Measurements from ENCODE around the gene RRAD.
A peak's percentile ranks its signal among the peaks of the same experiment; 100 is the strongest.

Gene RRAD

GRCh38 chr16:66881014-66881417 lies 44.3 kb downstream of the RRAD start:
- no peak for DNase-seq (ENCODE audit: low spot score)

GRCh38 chr16:66880288-66881013 lies 44.9 kb downstream of the RRAD start, which contains the start of gene PDP2:
TSS of gene PDP2 (plus strand) at chr16:66880515. CDS start at chr16:66884285, 3,770 bp downstream.
- DNase-seq (ENCODE audit: low spot score), result peak; percentile 91

- DNase-seq (ENCODE audit: low spot score), result no peak
Measured at GRCh38 chr16:66878067-66878466, 47.3 kb downstream of the RRAD start.

GRCh38 chr16:66874079-66874775 lies 51.1 kb downstream of the RRAD start:
- DNase-seq (ENCODE audit: low spot score), result no peak

- DNase-seq (ENCODE audit: low spot score), result no peak
Measured at GRCh38 chr16:66873685-66874055, 51.7 kb downstream of the RRAD start.

GRCh38 chr16:66872943-66873684 lies 52.2 kb downstream of the RRAD start:
- peak; percentile 89 for DNase-seq (ENCODE audit: low spot score)

GRCh38 chr16:66872559-66872942 lies 52.8 kb downstream of the RRAD start:
- DNase-seq (ENCODE audit: low spot score), result no peak

- no peak for DNase-seq (ENCODE audit: low spot score)
Measured at GRCh38 chr16:66871840-66872239, 53.5 kb downstream of the RRAD start.
